Muscle of arm (tissue), 14 donors: ENCODE measurements around the gene GOLGA8F. TPM values are rescaled to one million over a fixed set of nuclear protein-coding genes. Genes with fewer than 3 reads are reported as not detected.
"Not testable (repeated sequence)": the region's sequence is repeated elsewhere in the genome, so short reads cannot be mapped to it uniquely, and the experiment has no call there.

Experiments used
- DNase-seq: peaks from one replicate; pipeline ENCODE4 v3.0.0-alpha.2; 2013
- long read RNA-seq, 11 donors: transcript quantifications; one replicate each; lab custom pipeline, GENCODE V29; 2026
- polyA plus RNA-seq, 12 donors: library from polyadenylated mRNA; unstranded; fragments of 120-200 nt; gene quantifications; one replicate each; pipeline ENCODE4 v1.2.1, GENCODE V29; 2013; ENCODE audit not compliant: insufficient read length in 12 of 12

GOLGA8F gene, protein sequence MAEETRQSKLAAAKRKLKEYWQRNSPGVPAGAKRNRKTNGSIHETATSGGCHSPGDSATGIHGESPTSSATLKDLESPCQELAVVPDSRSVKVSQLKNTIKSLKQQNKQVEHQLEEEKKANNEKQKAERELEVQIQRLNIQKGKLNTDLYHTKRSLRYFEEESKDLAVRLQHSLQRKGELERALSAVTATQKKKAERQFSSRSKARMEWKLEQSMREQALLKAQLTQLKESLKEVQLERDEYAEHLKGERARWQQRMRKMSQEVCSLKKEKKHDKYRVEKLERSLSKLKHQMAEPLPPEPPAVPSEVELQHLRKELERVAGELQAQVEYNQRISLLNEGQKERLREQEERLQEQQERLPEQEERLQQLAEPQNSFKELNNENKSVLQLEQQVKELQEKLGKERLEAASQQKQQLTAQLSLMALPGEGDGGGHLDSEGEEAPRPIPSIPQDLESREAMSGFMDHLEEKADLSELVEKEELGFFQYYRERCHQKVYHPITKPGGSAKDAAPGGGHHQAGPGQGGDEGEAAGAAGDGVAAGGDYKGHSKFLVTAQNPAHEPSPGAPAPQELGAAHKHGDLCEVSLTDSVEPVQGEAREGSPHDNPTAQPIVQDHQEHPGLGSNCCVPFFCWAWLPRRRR
- under 1 TPM in 1 of 12 donors, not detected in 11; 0.07 TPM for polyA plus RNA-seq
- long read RNA-seq, donor 1 = 0 reads
- long read RNA-seq, donor 2 = 0 reads
- long read RNA-seq, donor 3 = 0 reads
- long read RNA-seq, donor 4 = 0 reads
- long read RNA-seq, donor 5 = 0 reads
- long read RNA-seq, donor 6 = 0 reads
- long read RNA-seq, donor 7 = 0 reads
- long read RNA-seq, donor 8 = 0 reads
- long read RNA-seq, donor 9 = 0 reads
- long read RNA-seq, donor 10 = 0 reads
- long read RNA-seq, donor 11 = 0 reads

GRCh38 chr15:28378364-28378763 is at the start of gene GOLGA8F:
Gene GOLGA8F, plus strand, starts transcription at chr15:28378664. Its CDS starts 98 bp downstream, at chr15:28378762.
- not testable (repeated sequence) for DNase-seq

GRCh38 chr15:28357984-28358383 is 20.5 kb upstream of the GOLGA8F start, which contains the start of gene GOLGA6L24:
Gene GOLGA6L24, minus strand, starts transcription at chr15:28358084. Its CDS starts 61 bp downstream, at chr15:28358023.
- DNase-seq = not testable (repeated sequence)

- DNase-seq = not testable (repeated sequence)
Observed at GRCh38 chr15:28365502-28365901, 13.0 kb upstream of the GOLGA8F start.

DNA sequence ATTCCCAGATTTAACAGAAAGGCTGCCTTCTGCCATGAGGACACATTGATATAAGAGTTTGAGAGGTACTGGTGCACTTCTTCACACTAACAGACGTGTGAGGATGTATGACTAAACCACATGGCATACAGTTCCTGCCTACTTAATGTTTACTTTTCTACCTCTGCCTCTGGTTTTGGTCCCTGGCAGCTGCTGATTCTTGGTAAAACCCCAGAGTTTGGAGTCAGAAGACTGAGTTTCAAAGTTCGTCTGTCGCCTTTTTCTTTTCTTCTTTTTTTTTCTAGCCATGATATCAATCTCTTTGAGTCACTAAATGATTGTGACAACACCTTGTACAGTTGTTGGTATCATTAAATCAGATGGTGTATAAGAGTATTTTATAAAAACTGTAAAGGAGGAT is 1.6 kb downstream of the GOLGA8F start:
- DNase-seq = not testable (repeated sequence)

- DNase-seq = not testable (repeated sequence)
Observed at GRCh38 chr15:28396022-28396421, 17.6 kb downstream of the GOLGA8F start.

- DNase-seq = not testable (repeated sequence)
Observed at GRCh38 chr15:28402774-28403435, 24.4 kb downstream of the GOLGA8F start.

GRCh38 chr15:28420470-28420869 is 42.0 kb downstream of the GOLGA8F start:
- not testable (repeated sequence) for DNase-seq

- not testable (repeated sequence) for DNase-seq
Observed at GRCh38 chr15:28435594-28435993, 57.1 kb downstream of the GOLGA8F start.

Other genes starting within 250 kb of the GOLGA8F start
- gene HERC2, start 56.5 kb upstream of the GOLGA8F start, polyA plus RNA-seq = 10 to 100 TPM in 11 of 12 donors, not detected in 1; 30.9 to 66.8 (median 36.6) TPM
- under 1 TPM in 2 of 12 donors, not detected in 10; 0.05 to 0.08 TPM for gene GOLGA6L24, start 20.6 kb upstream of the GOLGA8F start, polyA plus RNA-seq
- gene GOLGA8G, start 154.3 kb downstream of the GOLGA8F start, polyA plus RNA-seq = under 1 TPM in 5 of 12 donors, not detected in 7; 0.03 to 0.21 (median 0.06) TPM
- gene GOLGA6L25, start 174.9 kb downstream of the GOLGA8F start, polyA plus RNA-seq = not detected